H1 (cell line): Measurements from ENCODE around the gene H1-8. TPM values are rescaled to one million over a fixed set of nuclear protein-coding genes. Genes with fewer than 3 reads are reported as not detected.

Experiments
- CHD2 ChIP-seq: IDR thresholded peaks from 2 replicates; pipeline ENCODE4 v1.6.1; 2012; ENCODE audit warnings: low read length, improper control_type of control experiment
- EZH2 ChIP-seq: fragments of 200-600 bp; sonication (generic); IDR thresholded peaks from 2 replicates; pipeline ENCODE4 v1.7.1; 2012; ENCODE audit warnings: low read depth, mild to moderate bottlenecking, moderate library complexity, low read length, inconsistent platforms; ENCODE audit not compliant: severe bottlenecking
- NANOG ChIP-seq: IDR thresholded peaks from 2 replicates; pipeline ENCODE4 v1.6.1; 2011; ENCODE audit warnings: low read length, low read depth, mild to moderate bottlenecking, inconsistent platforms; ENCODE audit not compliant: insufficient read depth, poor library complexity, severe bottlenecking
- POLR2AphosphoS5 ChIP-seq: IDR thresholded peaks from 2 replicates; pipeline ENCODE4 v1.6.1; 2011; ENCODE audit warnings: low read depth, low read length
- polyA plus RNA-seq, 7 experiments: library from polyadenylated mRNA; depleted of rRNA in 3 of 7; stranded (reverse) in 5 of 7; unstranded in 2 of 7; fragments of >200 nt in 5 of 7; fragments of 200-250 nt in 2 of 7; gene quantifications; 1 replicate in 5 of 7; 2 replicates in 1 of 7; 4 replicates in 1 of 7; pipeline versions ENCODE4 v1.2.1 to v1.2.3, GENCODE V29; 2011 to 2013; ENCODE audit warnings: missing spikeins in 2 of 7, mixed read lengths in 2 of 7
- total RNA-seq: library from RNA; stranded (reverse); fragmentation: NEBNext Ultra II Directional; extraction: Animal tissue kit (Norgen Biotek cat#: 25700); gene quantifications from 2 replicates; pipeline ENCODE4 v1.2.1, GENCODE V29; 2021

The H1-8 gene
- total and polyA plus RNA-seq, 2 of the 8 experiments (the other 6 are each of a cell fraction or from before 2014, with no cell fraction given) = not detected

DNA sequence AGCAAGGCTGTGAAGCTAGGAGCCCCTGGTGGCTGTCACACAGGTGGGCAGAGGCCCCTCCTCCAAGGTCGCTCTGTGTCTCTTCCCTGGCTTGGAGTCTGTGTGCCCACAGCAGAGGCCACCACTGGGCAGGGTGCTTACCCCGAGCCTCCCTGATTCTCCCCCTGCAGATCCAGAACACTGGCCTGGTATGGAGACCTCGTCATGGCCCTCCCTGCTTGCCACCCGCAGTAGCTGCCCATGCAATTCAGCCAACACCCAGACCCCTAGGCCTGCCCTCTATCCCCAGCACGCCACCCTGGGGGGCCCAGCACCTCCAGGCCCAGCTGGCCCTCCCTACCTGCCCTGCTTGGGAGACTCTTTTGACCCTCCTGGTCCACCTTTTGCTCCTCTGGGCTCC, 20.0 kb upstream of the H1-8 start (continued):
- TF ChIP-seq CHD2 = no peak
- no peak for TF ChIP-seq POLR2AphosphoS5
- TF ChIP-seq EZH2 = no peak
- TF ChIP-seq NANOG = no peak
